GM12878 (cell line): Measurements from ENCODE around the gene TMUB2. TPM values are rescaled to one million over a fixed set of nuclear protein-coding genes. Genes with fewer than 3 reads are reported as not detected.

Experiments used
- ATAC-seq: fragments of 200-7000 bp; cut with Tn5 transposase; 3 replicates; pipeline ENCODE4 v1.9.1; 2020; ENCODE audit warnings: mild to moderate bottlenecking, moderate library complexity
- BruUV-seq: library from RNA; stranded (reverse); fragments of 400-500 nt; replicated peaks from 2 replicates; lab custom pipeline; 2021; lab: Mats Ljungman, UMichigan
- CTCF ChIA-PET: fragments of 300-600 bp; sonication (Branson Sonifier 250); formaldehyde crosslinking; extraction: SDS; loops from one replicate; lab custom pipeline; 2021; ENCODE audit warnings: inconsistent platforms; lab: Yijun Ruan, JAX
- POLR2A ChIA-PET: fragments of 350-600 bp; formaldehyde crosslinking; extraction: SDS; loops from one replicate; lab custom pipeline; 2021; ENCODE audit warnings: inconsistent platforms; lab: Charles Lee
- RAD21 ChIA-PET: fragments of 300-600 bp; sonication (Branson Sonifier 250); formaldehyde crosslinking; loops from one replicate; lab custom pipeline; 2023; ENCODE audit warnings: antibody characterized with exemption; ENCODE audit not compliant: unreplicated experiment; lab: Charles Lee
- SMC1A ChIA-PET: fragments of 300-600 bp; sonication (Branson Sonifier 250); formaldehyde crosslinking; loops from one replicate; lab custom pipeline; 2023; ENCODE audit not compliant: unreplicated experiment, uncharacterized antibody; lab: Charles Lee
- DNase-seq: peaks from one replicate; pipeline ENCODE4 v3.0.0-alpha.2; 2011; ENCODE audit warnings: low read depth, low spot score
- FAIRE-seq: peaks from 3 replicates; lab custom pipeline; 2011; peaks lifted over from hg19 to GRCh38; lab: Jason Lieb, UNC
- H2AFZ ChIP-seq: 2 replicates; pipeline ENCODE4 v1.6.0; 2011; ENCODE audit warnings: low read depth, low read length, control low read depth; ENCODE audit not compliant: control insufficient read depth
- H3K27ac ChIP-seq: 2 replicates; pipeline ENCODE4 v1.5.1; 2011; ENCODE audit warnings: control low read depth; ENCODE audit not compliant: control insufficient read depth, insufficient read depth
- H3K27me3 ChIP-seq, 2 experiments: replicated peaks in 1 of 2; 2 replicates each; pipeline versions ENCODE4 v1.6.0 to v1.6.1; 2011; ENCODE audit warnings: low read length in 1 of 2; ENCODE audit not compliant: control insufficient read depth in 2 of 2, insufficient read depth in 2 of 2
- H3K36me3 ChIP-seq, 2 experiments: 2 replicates each; pipeline ENCODE4 v1.5.1; 2011; ENCODE audit warnings: low read length in 1 of 2; ENCODE audit not compliant: control insufficient read depth in 2 of 2, insufficient read depth in 2 of 2
- H3K4me1 ChIP-seq: 2 replicates; pipeline ENCODE4 v1.6.1; 2011; ENCODE audit warnings: mild to moderate bottlenecking, low read length, moderate library complexity, mixed read lengths; ENCODE audit not compliant: control insufficient read depth, insufficient read depth
- H3K4me2 ChIP-seq: 2 replicates; pipeline ENCODE4 v1.6.0; 2011; ENCODE audit warnings: control low read depth; ENCODE audit not compliant: control insufficient read depth, insufficient read depth
- H3K4me3 ChIP-seq: fragments of 200-600 bp; sonication (generic); 2 replicates; pipeline ENCODE4 v1.5.1; 2016
- H3K79me2 ChIP-seq: 2 replicates; pipeline ENCODE4 v1.6.0; 2011; ENCODE audit warnings: low read length; ENCODE audit not compliant: control insufficient read depth, insufficient read depth
- H3K9ac ChIP-seq: 2 replicates; pipeline ENCODE4 v1.8.0; 2011; ENCODE audit warnings: low read length, control low read depth, mixed read lengths; ENCODE audit not compliant: control insufficient read depth, insufficient read depth
- H3K9me3 ChIP-seq: replicated peaks from 3 replicates; pipeline ENCODE4 v1.5.1; 2011; ENCODE audit warnings: mild to moderate bottlenecking, low read length; ENCODE audit not compliant: control insufficient read depth, insufficient read depth
- H4K20me1 ChIP-seq: 2 replicates; pipeline ENCODE4 v1.6.0; 2011; ENCODE audit not compliant: control insufficient read depth, insufficient read depth
- BACH1 ChIP-seq: fragments of 450-650 bp; IDR thresholded peaks from 2 replicates; pipeline ENCODE4 v1.6.1; 2017; ENCODE audit warnings: mild to moderate bottlenecking, borderline replicate concordance
- BHLHE40 ChIP-seq, 2 experiments: fragments of 450-650 bp in 1 of 2; IDR thresholded peaks; 2 replicates each; pipeline ENCODE4 v1.6.1; 2011 to 2017; ENCODE audit warnings: low read depth in 2 of 2, borderline replicate concordance in 1 of 2, improper control_type of control experiment in 1 of 2, low read length in 1 of 2, mild to moderate bottlenecking in 1 of 2
- CBX3 ChIP-seq: fragments of 200-600 bp; sonication (generic); IDR thresholded peaks from 2 replicates; pipeline ENCODE4 v1.6.1; 2016; ENCODE audit warnings: low read depth, borderline replicate concordance
- NBN ChIP-seq: fragments of 450-650 bp; IDR thresholded peaks from 2 replicates; pipeline ENCODE4 v1.6.1; 2016
- NRF1 ChIP-seq: conservative IDR thresholded peaks from 2 replicates; pipeline ENCODE4 v1.6.1; 2011; ENCODE audit warnings: mild to moderate bottlenecking, low read depth, low read length, improper control_type of control experiment
- POLR2A ChIP-seq: IDR thresholded peaks from 2 replicates; pipeline ENCODE4 v1.6.1; 2011; ENCODE audit warnings: low read depth, mild to moderate bottlenecking, low read length
- POLR2AphosphoS5 ChIP-seq: IDR thresholded peaks from 2 replicates; pipeline ENCODE4 v1.6.1; 2011; ENCODE audit warnings: mild to moderate bottlenecking, low read length, inconsistent platforms
- SP1 ChIP-seq: IDR thresholded peaks from one replicate; pipeline ENCODE4 v1.6.1; 2011; ENCODE audit warnings: low read depth, low read length
- TARDBP ChIP-seq: IDR thresholded peaks from 2 replicates; pipeline ENCODE4 v1.6.1; 2016; ENCODE audit warnings: borderline replicate concordance
- WRNIP1 ChIP-seq: IDR thresholded peaks from 2 replicates; pipeline ENCODE4 v1.6.1; 2011; ENCODE audit warnings: low read depth, low read length, improper control_type of control experiment, borderline replicate concordance
- WGBS: methylation state at CpG from one replicate; pipeline ENCODE4 v1.1.6; 2016; ENCODE audit warnings: low lambda C conversion rate; ENCODE audit not compliant: insufficient replicate concordance, insufficient coverage; ENCODE audit errors: missing lambda C conversion rate; 5-methylcytosine and 5-hydroxymethylcytosine counted together
- in situ Hi-C: fragments of 300-500 bp; cut with MboI; formaldehyde crosslinking; loops from 9 replicates; pipeline ENCODE4 v1.14.3; 2018; ENCODE audit warnings: mixed read lengths
- intact Hi-C: fragments of 100-400 bp; cut with micrococcal nuclease; formaldehyde crosslinking; loops from one replicate; pipeline ENCODE4 v1.14.2; 2022; ENCODE audit not compliant: unreplicated experiment
- polyA plus RNA-seq, 11 experiments: library from polyadenylated mRNA; depleted of rRNA in 4 of 11; unstranded in 6 of 11; stranded (reverse) in 5 of 11; fragments of >200 nt; fragmentation: Nextera tagmentation in 4 of 11; fragmentation: Illumina TruSeq in 1 of 11; extraction: Ambion mirVana in 4 of 11; extraction: Trizol in 1 of 11; gene quantifications; 1 replicate in 1 of 11; 2 replicates in 10 of 11; pipeline versions ENCODE4 v1.2.1 to v1.2.3, GENCODE V29; 2011 to 2016; ENCODE audit warnings: inconsistent platforms in 2 of 11, missing spikeins in 2 of 11, low read depth in 1 of 11
- total RNA-seq, 4 experiments: library from RNA; depleted of rRNA in 3 of 4; stranded (reverse); fragments of >200 nt in 3 of 4; fragmentation: Illumina TruSeq in 1 of 4; extraction: Trizol in 1 of 4; gene quantifications; 2 replicates each; pipeline versions ENCODE4 v1.2.1 to v1.2.3, GENCODE V29; 2013 to 2021

Gene TMUB2
- total and polyA plus RNA-seq, 10 of the 15 experiments (the other 5 are each of a cell fraction or from before 2014, with no cell fraction given), result 4.3 to 34.0 (median 20.0) TPM

DNA sequence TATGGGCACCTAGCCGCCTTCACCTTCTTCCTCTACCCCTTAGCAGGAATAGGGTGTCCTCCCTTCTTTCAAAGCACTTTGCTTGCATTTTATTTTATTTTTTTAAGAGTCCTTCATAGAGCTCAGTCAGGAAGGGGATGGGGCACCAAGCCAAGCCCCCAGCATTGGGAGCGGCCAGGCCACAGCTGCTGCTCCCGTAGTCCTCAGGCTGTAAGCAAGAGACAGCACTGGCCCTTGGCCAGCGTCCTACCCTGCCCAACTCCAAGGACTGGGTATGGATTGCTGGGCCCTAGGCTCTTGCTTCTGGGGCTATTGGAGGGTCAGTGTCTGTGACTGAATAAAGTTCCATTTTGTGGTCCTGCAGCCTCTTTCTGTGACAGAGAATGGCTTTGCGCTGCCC lies 4.6 kb downstream of the TMUB2 start:
- intact Hi-C loops, result no loop called here
- no peaks in the 10 kb centered on the region for H3K9me3 ChIP-seq
- BruUV-seq, result no TSS peak
- CTCF ChIA-PET, result interaction anchor here (1.2 kb wide), 1 partner anchor 13 kb away, joined by 4 read pairs; no protein-coding TSS in a partner anchor
- RAD21 ChIA-PET, result no interaction called here
- no peak for ATAC-seq
- WGBS, result 89% methylated on average over 5 of the region's 5 CpGs
- POLR2A ChIA-PET, result no interaction called here
- H3K27me3 ChIP-seq, result no peaks in the 10 kb centered on the region
- no peaks in the 10 kb centered on the region for H4K20me1 ChIP-seq
- peaks cover 4% of the 10 kb centered on the region for H3K4me1 ChIP-seq
- no peak overlapping the region for H3K4me2 ChIP-seq
- FAIRE-seq, result no peak
- no peak overlapping the region for H2AFZ ChIP-seq
- DNase-seq, result no peak
- no peak overlapping the region for H3K4me3 ChIP-seq
- peaks cover 14% of the 10 kb centered on the region for H3K79me2 ChIP-seq
- no peak overlapping the region for H3K27ac ChIP-seq
- TF ChIP-seq CBX3 (no peak), NBN (no peak), NRF1 (no peak), BHLHE40 (IDR thresholded peaks at IDR 0.05; ENCODE audit: borderline replicate concordance in 1 of 2, low read depth in 2 of 2, low read length in 1 of 2) (no peak), BACH1 (no peak), WRNIP1 (no peak), POLR2A (peak; percentile 47; the same call in 1 of the 2 replicates), SP1 (no peak)
- H3K36me3 ChIP-seq, result peaks cover 20 to 21% of the 10 kb centered on the region in 2 experiments
- in situ Hi-C loops, result no loop called here
- H3K9ac ChIP-seq, result no peak overlapping the region
- SMC1A ChIA-PET, result no interaction called here

DNA sequence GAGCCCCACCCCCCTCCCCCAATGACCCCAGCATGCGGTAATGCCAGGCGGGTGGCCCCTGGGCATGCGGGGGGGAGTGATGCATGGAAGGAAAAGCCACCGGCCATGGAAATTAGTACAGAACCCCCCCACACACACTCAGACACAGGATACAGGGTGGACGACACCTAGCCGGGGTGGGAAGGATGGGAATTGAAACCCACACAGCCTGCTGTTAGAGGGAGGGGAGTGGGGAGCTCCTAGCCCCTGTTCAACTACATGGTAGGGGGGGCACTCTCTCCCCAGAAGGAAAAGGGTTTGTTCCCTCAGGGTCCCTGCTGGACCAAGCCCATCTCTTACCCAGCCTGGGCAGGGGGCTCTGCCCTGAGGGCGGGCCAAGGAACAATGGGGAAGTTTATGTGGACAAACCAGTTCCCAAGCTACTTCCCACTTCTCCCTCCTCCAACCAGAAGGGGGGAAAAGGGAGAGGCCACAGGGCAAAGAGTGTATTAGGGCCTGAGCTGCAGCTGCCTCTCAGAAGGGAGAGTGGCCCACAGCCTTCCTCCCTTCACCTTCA lies 5.2 kb downstream of the TMUB2 start:
- WGBS, result 91% methylated on average over 7 of the region's 7 CpGs
- Histone ChIP-seq H3K9me3 (no peaks in the 10 kb centered on the region), H3K79me2 (peaks cover 17% of the 10 kb centered on the region), H2AFZ (no peak overlapping the region), H3K4me3 (no peak overlapping the region), H3K27ac (no peak overlapping the region), H3K4me2 (no peak overlapping the region), H3K9ac (no peak overlapping the region), H3K27me3 (no peaks in the 10 kb centered on the region), H4K20me1 (no peaks in the 10 kb centered on the region), H3K36me3 (peaks cover 21 to 23% of the 10 kb centered on the region in 2 experiments), H3K4me1 (peaks cover 4% of the 10 kb centered on the region)
- ChIA-PET POLR2A (no interaction called here), CTCF (interaction anchor here (1.2 kb wide), 1 partner anchor 12 kb away, joined by 4 read pairs; no protein-coding TSS in a partner anchor), SMC1A (no interaction called here), RAD21 (no interaction called here)
- intact Hi-C loops, result no loop called here
- FAIRE-seq (no peak), DNase-seq (no peak), ATAC-seq (no peak)
- in situ Hi-C loops, result no loop called here
- no TSS peak for BruUV-seq
- TF ChIP-seq TARDBP, result no peak
- TF ChIP-seq POLR2AphosphoS5, result peak; percentile 16; the same call in 1 of the 2 replicates
- peak; percentile 29 for TF ChIP-seq POLR2A
- TF ChIP-seq NRF1, result no peak
